OCI-LY1 (cell line): Measurements from ENCODE around the gene USH2A.

ENCODE experiments used
- H2AFZ ChIP-seq: fragments of 200-600 bp; sonication (generic), shearing (Covaris generic); 2 replicates; pipeline ENCODE4 v1.6.0; 2014; ENCODE audit warnings: antibody characterized with exemption, mild to moderate bottlenecking, low read length
- H3F3A ChIP-seq: fragments of 200-600 bp; sonication (generic), shearing (Covaris generic); 2 replicates; pipeline ENCODE4 v1.6.0; 2014; ENCODE audit warnings: mild to moderate bottlenecking, antibody characterized with exemption, low read length, moderate library complexity; ENCODE audit not compliant: insufficient read depth
- H3K27ac ChIP-seq: fragments of 200-600 bp; sonication (generic); 2 replicates; pipeline ENCODE4 v1.5.1; 2014; ENCODE audit warnings: low read length, mixed run types, mild to moderate bottlenecking, low read depth; ENCODE audit not compliant: poor library complexity, severe bottlenecking
- H3K27me3 ChIP-seq: fragments of 200-600 bp; sonication (generic); 2 replicates; pipeline ENCODE4 v1.6.0; 2014; ENCODE audit warnings: antibody characterized with exemption, mild to moderate bottlenecking, low read length, moderate library complexity; ENCODE audit not compliant: insufficient read depth
- H3K36me3 ChIP-seq: fragments of 200-600 bp; sonication (generic); 2 replicates; pipeline ENCODE4 v1.6.1; 2014; ENCODE audit warnings: mild to moderate bottlenecking, antibody characterized with exemption, low read length, moderate library complexity, mixed read lengths; ENCODE audit not compliant: insufficient read depth
- H3K4me1 ChIP-seq: fragments of 200-600 bp; sonication (generic); 2 replicates; pipeline ENCODE4 v1.5.1; 2014; ENCODE audit warnings: mild to moderate bottlenecking, low read length, moderate library complexity; ENCODE audit not compliant: insufficient read depth, severe bottlenecking
- H3K4me2 ChIP-seq: fragments of 200-600 bp; sonication (generic), shearing (Covaris generic); 2 replicates; pipeline ENCODE4 v1.6.1; 2014; ENCODE audit warnings: low read length
- H3K4me3 ChIP-seq: fragments of 200-600 bp; sonication (generic); 2 replicates; pipeline ENCODE4 v1.5.1; 2014; ENCODE audit warnings: low read length, low read depth, mild to moderate bottlenecking, mixed read lengths; ENCODE audit not compliant: poor library complexity, severe bottlenecking
- H3K79me2 ChIP-seq: fragments of 200-600 bp; shearing (Covaris generic); 2 replicates; pipeline ENCODE4 v1.6.1; 2016; ENCODE audit warnings: mixed run types, low read length, mixed read lengths; ENCODE audit not compliant: insufficient read depth
- H3K9ac ChIP-seq: fragments of 200-600 bp; sonication (generic), shearing (Covaris generic); 2 replicates; pipeline ENCODE4 v1.6.1; 2014; ENCODE audit warnings: mild to moderate bottlenecking, low read length, mixed read lengths
- H3K9me2 ChIP-seq: fragments of 200-600 bp; sonication (generic), shearing (Covaris generic); 2 replicates; pipeline ENCODE4 v1.6.1; 2014; ENCODE audit warnings: low read depth, mild to moderate bottlenecking, low read length, mixed read lengths
- H3K9me3 ChIP-seq: fragments of 200-600 bp; shearing (Covaris generic); 2 replicates; pipeline ENCODE4 v1.6.1; 2014; ENCODE audit warnings: low read length, mixed read lengths
- H4K20me1 ChIP-seq: fragments of 200-600 bp; sonication (generic), shearing (Covaris generic); 2 replicates; pipeline ENCODE4 v1.6.0; 2016; ENCODE audit warnings: mild to moderate bottlenecking, low read length; ENCODE audit not compliant: insufficient read depth
- EZH2 ChIP-seq: fragments of 200-600 bp; sonication (generic), shearing (Covaris generic); IDR thresholded peaks from 2 replicates; pipeline ENCODE4 v1.8.0; 2017; ENCODE audit warnings: borderline replicate concordance, mixed run types, mild to moderate bottlenecking, antibody characterized with exemption, low read length, moderate library complexity, mixed read lengths
- TF ChIP-seq, protein P1 (sequence below): fragments of 200-600 bp; sonication (generic), shearing (Covaris generic); IDR thresholded peaks from 2 replicates; pipeline ENCODE4 v1.5.1; 2017; ENCODE audit warnings: mild to moderate bottlenecking, antibody characterized with exemption, low read length, moderate library complexity, mixed read lengths

USH2A gene

DNA sequence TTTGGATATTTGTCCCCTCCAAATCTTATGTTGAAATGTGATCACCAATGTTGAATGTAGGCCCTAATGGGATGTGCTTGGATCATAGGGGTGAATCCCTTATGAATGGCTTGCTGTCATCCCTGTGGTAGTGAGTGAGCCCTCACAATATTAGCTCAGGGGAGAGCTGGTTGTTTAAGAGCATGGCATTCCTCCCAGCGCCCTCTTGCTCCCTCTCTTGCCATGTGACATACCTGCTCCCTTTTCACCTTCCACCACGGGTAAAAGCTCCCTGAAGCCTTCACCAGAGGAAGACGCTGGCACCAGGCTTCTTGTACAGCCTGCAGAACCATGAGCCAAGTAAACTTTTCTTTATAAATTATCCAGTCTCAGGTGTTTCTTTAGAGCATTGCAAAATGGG lies 550.6 kb downstream of the USH2A start:
- Histone ChIP-seq H3K79me2 (no peaks in the 10 kb centered on the region), H3K9me3 (no peaks in the 10 kb centered on the region), H3K27ac (no peak overlapping the region), H3K4me2 (no peak overlapping the region), H3K4me1 (no peaks in the 10 kb centered on the region), H2AFZ (no peak overlapping the region), H3K4me3 (no peak overlapping the region), H3K27me3 (no peaks in the 10 kb centered on the region), H4K20me1 (no peaks in the 10 kb centered on the region), H3F3A (no peaks in the 10 kb centered on the region), H3K36me3 (no peaks in the 10 kb centered on the region), H3K9ac (no peak overlapping the region), H3K9me2 (no peaks in the 10 kb centered on the region)
- no peak for TF ChIP-seq EZH2
- TF ChIP-seq, protein P1, sequence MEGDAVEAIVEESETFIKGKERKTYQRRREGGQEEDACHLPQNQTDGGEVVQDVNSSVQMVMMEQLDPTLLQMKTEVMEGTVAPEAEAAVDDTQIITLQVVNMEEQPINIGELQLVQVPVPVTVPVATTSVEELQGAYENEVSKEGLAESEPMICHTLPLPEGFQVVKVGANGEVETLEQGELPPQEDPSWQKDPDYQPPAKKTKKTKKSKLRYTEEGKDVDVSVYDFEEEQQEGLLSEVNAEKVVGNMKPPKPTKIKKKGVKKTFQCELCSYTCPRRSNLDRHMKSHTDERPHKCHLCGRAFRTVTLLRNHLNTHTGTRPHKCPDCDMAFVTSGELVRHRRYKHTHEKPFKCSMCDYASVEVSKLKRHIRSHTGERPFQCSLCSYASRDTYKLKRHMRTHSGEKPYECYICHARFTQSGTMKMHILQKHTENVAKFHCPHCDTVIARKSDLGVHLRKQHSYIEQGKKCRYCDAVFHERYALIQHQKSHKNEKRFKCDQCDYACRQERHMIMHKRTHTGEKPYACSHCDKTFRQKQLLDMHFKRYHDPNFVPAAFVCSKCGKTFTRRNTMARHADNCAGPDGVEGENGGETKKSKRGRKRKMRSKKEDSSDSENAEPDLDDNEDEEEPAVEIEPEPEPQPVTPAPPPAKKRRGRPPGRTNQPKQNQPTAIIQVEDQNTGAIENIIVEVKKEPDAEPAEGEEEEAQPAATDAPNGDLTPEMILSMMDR, result no peak

DNA sequence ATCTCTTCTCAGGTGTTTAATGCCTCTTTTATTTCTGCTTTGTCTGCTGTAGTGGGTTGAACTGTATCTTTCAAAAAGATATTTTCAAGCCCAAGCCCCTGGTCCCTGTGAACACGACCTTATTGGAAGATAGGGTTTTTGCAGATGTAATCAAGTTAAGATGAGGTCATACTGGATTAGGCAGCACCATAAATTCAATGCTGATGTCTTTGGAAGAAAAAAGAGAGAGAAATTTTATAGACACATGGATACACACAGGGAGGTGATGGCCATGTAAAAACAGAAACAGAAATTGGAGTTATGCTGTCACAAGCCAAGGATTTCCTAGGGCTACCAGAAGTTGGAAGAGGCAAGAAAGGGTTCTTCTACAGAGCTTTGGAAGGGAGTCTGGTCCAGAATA lies 554.7 kb downstream of the USH2A start:
- no peak overlapping the region for H3K4me3 ChIP-seq
- H2AFZ ChIP-seq, result no peak overlapping the region
- no peak for TF ChIP-seq EZH2
- TF ChIP-seq, protein P1, result no peak
- no peak overlapping the region for H3K27ac ChIP-seq
- H4K20me1 ChIP-seq, result no peaks in the 10 kb centered on the region
- H3F3A ChIP-seq, result no peaks in the 10 kb centered on the region
- no peak overlapping the region for H3K4me2 ChIP-seq
- no peaks in the 10 kb centered on the region for H3K79me2 ChIP-seq
- no peaks in the 10 kb centered on the region for H3K36me3 ChIP-seq
- H3K9me3 ChIP-seq, result no peaks in the 10 kb centered on the region
- no peaks in the 10 kb centered on the region for H3K4me1 ChIP-seq
- H3K9ac ChIP-seq, result no peak overlapping the region
- H3K9me2 ChIP-seq, result no peaks in the 10 kb centered on the region
- H3K27me3 ChIP-seq, result no peaks in the 10 kb centered on the region

DNA sequence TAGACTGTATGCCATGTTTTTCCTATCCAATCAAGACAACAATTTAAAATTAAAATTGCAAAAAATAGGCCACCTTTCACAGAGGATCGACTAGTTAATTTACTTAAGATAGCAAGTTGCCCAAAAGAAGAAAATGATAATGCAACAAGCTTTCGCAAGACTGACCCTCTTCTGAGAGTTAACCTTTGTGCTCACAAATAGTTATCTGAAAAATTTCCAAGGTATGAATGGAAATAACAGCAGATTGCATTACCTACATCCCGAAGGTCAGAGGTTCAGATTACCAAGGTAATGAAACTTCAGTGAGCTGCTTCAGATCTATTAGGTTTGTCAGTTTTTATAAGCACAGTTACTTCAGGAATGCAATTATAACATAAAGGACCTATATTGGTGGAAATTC lies 558.2 kb downstream of the USH2A start:
- no peak overlapping the region for H3K4me3 ChIP-seq
- no peak overlapping the region for H3K27ac ChIP-seq
- H3F3A ChIP-seq, result no peaks in the 10 kb centered on the region
- H3K4me1 ChIP-seq, result no peaks in the 10 kb centered on the region
- H3K79me2 ChIP-seq, result no peaks in the 10 kb centered on the region
- H2AFZ ChIP-seq, result no peak overlapping the region
- H3K9ac ChIP-seq, result no peak overlapping the region
- TF ChIP-seq, protein P1, result no peak
- no peak for TF ChIP-seq EZH2
- no peaks in the 10 kb centered on the region for H3K36me3 ChIP-seq
- H3K27me3 ChIP-seq, result no peaks in the 10 kb centered on the region
- no peaks in the 10 kb centered on the region for H3K9me3 ChIP-seq
- H3K9me2 ChIP-seq, result no peaks in the 10 kb centered on the region
- no peaks in the 10 kb centered on the region for H4K20me1 ChIP-seq
- no peak overlapping the region for H3K4me2 ChIP-seq
